Breast epithelium (tissue), 3 donors: ENCODE data around the gene GANC.

Experiments used
- CTCF ChIP-seq, 3 donors: fragments of 450-650 bp; IDR thresholded peaks; one replicate each; pipeline ENCODE4 v1.5.1; 2016 to 2017; ENCODE audit warnings: antibody characterized with exemption in 3 of 3, mild to moderate bottlenecking in 3 of 3, moderate library complexity in 3 of 3
- POLR2A ChIP-seq: fragments of 450-650 bp; IDR thresholded peaks from one replicate; pipeline ENCODE4 v1.6.1; 2016; ENCODE audit warnings: antibody characterized with exemption, mild to moderate bottlenecking, moderate library complexity
- POLR2AphosphoS5 ChIP-seq, 3 donors: sonication (generic); formaldehyde crosslinking; IDR thresholded peaks; one replicate each; pipeline ENCODE4 v1.6.1; 2017; ENCODE audit warnings: antibody characterized with exemption in 3 of 3

- TF ChIP-seq POLR2AphosphoS5 (IDR thresholded peaks at IDR 0.05) = no peak
- TF ChIP-seq CTCF (IDR thresholded peaks at IDR 0.05) = no peak
- TF ChIP-seq POLR2A = no peak
Measured at GRCh38 chr15:42283671-42284070, 10.7 kb downstream of the GANC start.
